Endothelial cell of hepatic sinusoid (primary cell): ENCODE results near the gene ANKRD6.

ENCODE experiments used
- in situ Hi-C: cut with HindIII; loops from 2 replicates; pipeline ENCODE4 v1.10.0; 2017; ENCODE audit warnings: low sequenced_read_pairs

The ANKRD6 gene

DNA sequence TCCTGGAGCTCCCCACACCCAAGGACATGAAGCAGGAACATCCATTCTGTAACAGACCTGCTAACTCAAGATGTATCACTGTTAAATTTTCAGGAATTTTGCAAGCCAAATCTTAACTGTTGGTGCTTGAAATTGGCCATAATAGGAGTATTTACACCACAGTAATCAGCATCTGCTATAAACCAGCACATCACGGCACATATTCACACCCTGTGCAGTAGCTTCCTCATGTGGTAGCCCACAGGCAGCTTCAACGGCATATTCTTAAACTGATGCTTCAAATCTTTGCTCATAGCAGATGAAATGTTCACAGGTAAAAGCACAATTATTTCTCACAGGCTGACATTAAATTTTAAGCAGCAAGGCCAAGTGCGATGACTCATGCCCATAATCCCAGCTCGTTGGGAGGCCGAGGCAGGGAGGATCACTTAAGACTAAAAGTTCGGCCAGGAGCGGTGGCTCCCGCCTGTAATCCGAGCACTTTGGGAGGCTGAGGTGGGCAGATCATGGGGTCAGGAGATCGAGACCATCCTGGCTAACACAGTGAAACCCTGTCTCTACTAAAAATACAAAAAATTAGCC, 249.1 kb downstream of the ANKRD6 start:
- in situ Hi-C loops = no loop called here

DNA sequence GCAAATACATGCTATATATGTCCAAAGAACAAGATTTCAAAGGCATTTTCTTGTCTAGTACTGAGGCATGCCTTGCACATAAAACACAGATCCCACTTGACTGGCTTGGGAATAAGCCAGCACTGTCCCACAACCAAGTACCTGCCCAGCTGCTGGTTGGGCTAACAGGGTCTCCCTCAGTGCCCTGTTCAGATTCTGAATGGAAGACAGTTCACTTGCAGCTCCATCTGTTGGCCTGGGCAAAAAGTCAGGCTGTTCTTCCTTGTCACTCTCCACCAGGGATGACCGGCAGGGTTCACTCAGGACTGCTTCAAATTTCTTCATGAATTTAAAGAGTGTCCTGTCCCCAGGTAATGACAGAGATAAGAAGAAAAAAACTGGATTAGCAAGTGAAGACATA, 250.0 kb downstream of the ANKRD6 start:
- in situ Hi-C loops = no loop called here
